ENCODE measurements around the gene GABRB2. TPM values are rescaled to one million over a fixed set of nuclear protein-coding genes. Genes with fewer than 3 reads are reported as not detected.

Gene GABRB2
- total RNA-seq, 2 experiments from 2014 or later = 1.4 to 5.1 TPM

DNA sequence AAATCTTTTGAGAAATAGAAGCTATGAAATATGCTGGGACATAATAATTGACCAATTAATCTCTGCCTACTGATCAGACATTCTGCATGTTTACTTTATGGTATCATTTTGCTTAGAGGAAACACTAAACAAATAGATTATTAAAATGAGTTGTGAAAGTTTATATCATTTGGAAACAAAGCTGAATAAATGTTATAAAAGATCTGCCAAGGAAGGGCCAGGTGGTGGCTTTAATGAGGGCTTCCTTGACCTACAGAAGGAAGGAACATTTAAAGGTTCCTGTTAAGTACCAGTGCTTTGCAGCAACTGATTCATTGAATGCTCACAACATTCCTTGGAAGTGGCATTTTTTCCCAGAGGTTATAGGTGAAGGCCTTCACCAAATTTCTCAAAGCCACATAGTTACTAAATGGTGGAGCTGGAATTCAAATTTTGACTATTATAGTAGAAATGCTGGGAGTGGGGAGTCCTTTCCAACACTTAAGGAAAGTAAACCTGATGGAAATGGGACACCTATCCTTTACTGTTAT is 250.7 kb downstream of the GABRB2 start:
- H3K27ac ChIP-seq (ENCODE audit: low read depth, low read length, poor library complexity, severe bottlenecking) = no peak overlapping the region
- intact Hi-C loops (cut with micrococcal nuclease; ENCODE audit: unreplicated experiment) = no loop called here
- ChIA-PET POLR2A (interaction anchor here (0.6 to 1.1 kb wide), 3 partner anchors 119 to 1183 kb away, joined by 3 read pairs; no protein-coding TSS in a partner anchor), CTCF (ENCODE audit: unreplicated experiment) (no interaction called here)
- H3K4me1 ChIP-seq (ENCODE audit: insufficient read depth, low read length, poor library complexity, severe bottlenecking) = no peaks in the 10 kb centered on the region
- no peak overlapping the region for H3K4me3 ChIP-seq (ENCODE audit: low read depth, low read length, poor library complexity, severe bottlenecking)
- H3K79me2 ChIP-seq (ENCODE audit: insufficient read depth, low read depth, low read length) = no peaks in the 10 kb centered on the region
- H3K9me2 ChIP-seq (ENCODE audit: insufficient read depth, low read length) = no peaks in the 10 kb centered on the region
- no peak overlapping the region for H3K4me2 ChIP-seq (ENCODE audit: low read length)
- TF ChIP-seq EZH2phosphoT487 (IDR thresholded peaks at IDR 0.05; ENCODE audit: borderline replicate concordance, low read depth, low read length) = no peak
- TF ChIP-seq, protein P1, sequence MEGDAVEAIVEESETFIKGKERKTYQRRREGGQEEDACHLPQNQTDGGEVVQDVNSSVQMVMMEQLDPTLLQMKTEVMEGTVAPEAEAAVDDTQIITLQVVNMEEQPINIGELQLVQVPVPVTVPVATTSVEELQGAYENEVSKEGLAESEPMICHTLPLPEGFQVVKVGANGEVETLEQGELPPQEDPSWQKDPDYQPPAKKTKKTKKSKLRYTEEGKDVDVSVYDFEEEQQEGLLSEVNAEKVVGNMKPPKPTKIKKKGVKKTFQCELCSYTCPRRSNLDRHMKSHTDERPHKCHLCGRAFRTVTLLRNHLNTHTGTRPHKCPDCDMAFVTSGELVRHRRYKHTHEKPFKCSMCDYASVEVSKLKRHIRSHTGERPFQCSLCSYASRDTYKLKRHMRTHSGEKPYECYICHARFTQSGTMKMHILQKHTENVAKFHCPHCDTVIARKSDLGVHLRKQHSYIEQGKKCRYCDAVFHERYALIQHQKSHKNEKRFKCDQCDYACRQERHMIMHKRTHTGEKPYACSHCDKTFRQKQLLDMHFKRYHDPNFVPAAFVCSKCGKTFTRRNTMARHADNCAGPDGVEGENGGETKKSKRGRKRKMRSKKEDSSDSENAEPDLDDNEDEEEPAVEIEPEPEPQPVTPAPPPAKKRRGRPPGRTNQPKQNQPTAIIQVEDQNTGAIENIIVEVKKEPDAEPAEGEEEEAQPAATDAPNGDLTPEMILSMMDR (conservative IDR thresholded peaks at IDR 0.05; ENCODE audit: low read length) = no peak
- no TSS peak for BruUV-seq (replicated peaks)
- no peak for DNase-seq (ENCODE audit: low spot score)
- H3K36me3 ChIP-seq (ENCODE audit: insufficient read depth, low read length) = no peaks in the 10 kb centered on the region
- H2AFZ ChIP-seq (ENCODE audit: low read length) = no peak overlapping the region
- no peaks in the 10 kb centered on the region for H3K9me3 ChIP-seq (ENCODE audit: low read length)
- H4K20me1 ChIP-seq (ENCODE audit: insufficient read depth, low read length) = no peaks in the 10 kb centered on the region

DNA sequence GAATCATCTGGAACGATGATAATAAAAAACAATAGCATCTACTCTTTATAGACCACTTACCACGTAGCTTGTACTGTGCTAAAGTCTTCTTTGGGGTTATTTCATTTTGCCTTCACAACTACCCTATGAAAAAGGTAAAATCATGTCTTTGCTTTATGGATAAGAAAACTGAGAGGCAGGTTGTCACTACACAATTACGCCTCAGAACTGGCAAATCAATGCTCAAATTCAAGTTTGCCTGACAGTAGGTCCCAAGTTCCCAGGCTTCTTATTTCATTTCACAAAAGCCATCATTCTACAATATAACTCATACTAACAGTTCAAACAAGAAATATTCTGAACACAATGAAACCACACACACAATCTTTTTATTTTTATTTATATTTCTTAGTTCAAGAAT is 258.5 kb downstream of the GABRB2 start:
- no peaks in the 10 kb centered on the region for H3K9me3 ChIP-seq (ENCODE audit: low read length)
- H3K4me2 ChIP-seq (ENCODE audit: low read length) = no peak overlapping the region
- no peak for DNase-seq (ENCODE audit: low spot score)
- H3K9me2 ChIP-seq (ENCODE audit: insufficient read depth, low read length) = no peaks in the 10 kb centered on the region
- no peak overlapping the region for H3K4me3 ChIP-seq (ENCODE audit: low read depth, low read length, poor library complexity, severe bottlenecking)
- H3K36me3 ChIP-seq (ENCODE audit: insufficient read depth, low read length) = no peaks in the 10 kb centered on the region
- no peak overlapping the region for H2AFZ ChIP-seq (ENCODE audit: low read length)
- TF ChIP-seq, protein P1 (conservative IDR thresholded peaks at IDR 0.05; ENCODE audit: low read length) = no peak
- TF ChIP-seq EZH2phosphoT487 (IDR thresholded peaks at IDR 0.05; ENCODE audit: borderline replicate concordance, low read depth, low read length) = no peak
- H3K4me1 ChIP-seq (ENCODE audit: insufficient read depth, low read length, poor library complexity, severe bottlenecking) = no peaks in the 10 kb centered on the region
- H3K27ac ChIP-seq (ENCODE audit: low read depth, low read length, poor library complexity, severe bottlenecking) = no peak overlapping the region
- BruUV-seq (replicated peaks) = no TSS peak
- CTCF ChIA-PET (ENCODE audit: unreplicated experiment) = no interaction called here
- intact Hi-C loops (cut with micrococcal nuclease; ENCODE audit: unreplicated experiment) = no loop called here
- POLR2A ChIA-PET = no interaction called here
- no peaks in the 10 kb centered on the region for H3K79me2 ChIP-seq (ENCODE audit: insufficient read depth, low read depth, low read length)
- no peaks in the 10 kb centered on the region for H4K20me1 ChIP-seq (ENCODE audit: insufficient read depth, low read length)

DNA sequence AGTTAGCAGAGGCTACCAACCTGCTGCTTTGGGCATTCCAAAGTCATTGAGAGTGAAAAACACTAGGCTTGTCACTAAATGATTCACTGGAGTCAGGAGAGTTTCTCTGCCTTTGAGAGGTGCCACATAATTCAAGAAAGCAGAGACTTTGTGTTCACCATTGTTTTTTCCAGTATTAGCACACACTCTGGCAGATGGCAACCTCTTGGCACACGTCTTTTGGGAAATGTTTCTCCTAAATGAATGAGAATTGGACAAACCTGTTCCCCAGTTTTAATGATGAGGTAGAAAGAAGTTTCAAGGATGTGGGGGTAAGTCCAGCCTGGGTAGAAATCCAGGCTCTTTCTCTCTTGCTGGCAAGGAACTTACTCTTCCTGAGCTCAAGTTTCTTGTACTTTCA is 259.1 kb downstream of the GABRB2 start:
- ChIA-PET CTCF (ENCODE audit: unreplicated experiment) (no interaction called here), POLR2A (no interaction called here)
- Histone ChIP-seq H3K9me2 (ENCODE audit: insufficient read depth, low read length) (no peaks in the 10 kb centered on the region), H3K79me2 (ENCODE audit: insufficient read depth, low read depth, low read length) (no peaks in the 10 kb centered on the region), H3K4me3 (ENCODE audit: low read depth, low read length, poor library complexity, severe bottlenecking) (no peak overlapping the region), H4K20me1 (ENCODE audit: insufficient read depth, low read length) (no peaks in the 10 kb centered on the region), H3K4me1 (ENCODE audit: insufficient read depth, low read length, poor library complexity, severe bottlenecking) (no peaks in the 10 kb centered on the region), H3K27ac (ENCODE audit: low read depth, low read length, poor library complexity, severe bottlenecking) (no peak overlapping the region), H3K9me3 (ENCODE audit: low read length) (no peaks in the 10 kb centered on the region), H2AFZ (ENCODE audit: low read length) (no peak overlapping the region), H3K36me3 (ENCODE audit: insufficient read depth, low read length) (no peaks in the 10 kb centered on the region), H3K4me2 (ENCODE audit: low read length) (no peak overlapping the region)
- intact Hi-C loops (cut with micrococcal nuclease; ENCODE audit: unreplicated experiment) = no loop called here
- no peak for TF ChIP-seq EZH2phosphoT487 (IDR thresholded peaks at IDR 0.05; ENCODE audit: borderline replicate concordance, low read depth, low read length)
- TF ChIP-seq, protein P1 (conservative IDR thresholded peaks at IDR 0.05; ENCODE audit: low read length) = no peak
- DNase-seq (ENCODE audit: low spot score) = no peak
- BruUV-seq (replicated peaks) = no TSS peak
